ENCODE measurements around the gene PNPLA2. TPM values are rescaled to one million over a fixed set of nuclear protein-coding genes. Genes with fewer than 3 reads are reported as not detected.

The PNPLA2 gene, protein sequence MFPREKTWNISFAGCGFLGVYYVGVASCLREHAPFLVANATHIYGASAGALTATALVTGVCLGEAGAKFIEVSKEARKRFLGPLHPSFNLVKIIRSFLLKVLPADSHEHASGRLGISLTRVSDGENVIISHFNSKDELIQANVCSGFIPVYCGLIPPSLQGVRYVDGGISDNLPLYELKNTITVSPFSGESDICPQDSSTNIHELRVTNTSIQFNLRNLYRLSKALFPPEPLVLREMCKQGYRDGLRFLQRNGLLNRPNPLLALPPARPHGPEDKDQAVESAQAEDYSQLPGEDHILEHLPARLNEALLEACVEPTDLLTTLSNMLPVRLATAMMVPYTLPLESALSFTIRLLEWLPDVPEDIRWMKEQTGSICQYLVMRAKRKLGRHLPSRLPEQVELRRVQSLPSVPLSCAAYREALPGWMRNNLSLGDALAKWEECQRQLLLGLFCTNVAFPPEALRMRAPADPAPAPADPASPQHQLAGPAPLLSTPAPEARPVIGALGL
- 21.5 and 22.4 TPM in 2 replicates for total RNA-seq

DNA sequence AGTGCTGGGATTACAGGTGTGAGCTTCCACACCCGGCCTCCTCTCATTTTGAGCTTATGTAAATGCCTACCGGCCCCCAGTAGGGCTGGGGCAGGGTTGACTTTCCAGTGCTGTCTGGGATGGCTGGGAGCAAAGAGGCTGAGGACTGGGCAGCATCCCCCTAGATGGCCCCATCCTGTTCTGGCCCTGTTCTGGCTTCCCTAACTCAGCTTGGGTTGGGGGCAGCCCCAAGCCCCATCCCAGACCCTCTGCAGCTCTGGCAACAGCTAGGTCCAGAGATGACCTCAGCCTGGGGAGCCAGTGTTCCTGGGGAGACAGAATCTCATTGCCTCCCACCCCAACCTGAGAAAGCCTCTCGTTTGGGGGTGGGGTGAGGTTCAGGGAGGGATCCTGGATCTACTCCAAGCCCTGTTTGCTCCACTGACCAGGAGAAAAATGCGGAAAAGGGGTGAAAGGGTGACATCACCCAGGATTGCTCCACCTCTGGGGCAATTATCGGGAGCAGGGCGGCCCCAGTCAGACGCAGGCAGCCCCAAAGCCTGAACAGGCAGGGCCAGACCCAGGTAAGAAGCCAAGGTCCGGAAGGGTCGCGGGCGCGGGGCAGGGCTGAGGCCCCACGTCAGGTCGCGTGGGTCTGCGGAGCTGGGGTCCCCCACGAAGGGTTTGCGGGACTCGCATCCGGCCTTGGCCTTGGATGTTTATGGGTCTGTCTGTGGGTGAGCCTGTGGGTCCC is at the start of gene PNPLA2:
Gene PNPLA2 (plus strand): TSS at position 519 of the 733 bp plus-strand sequence. CDS start 805 bp downstream, outside the sequence.
- no peak for DNase-seq (ENCODE audit: low read depth, low spot score)

DNA sequence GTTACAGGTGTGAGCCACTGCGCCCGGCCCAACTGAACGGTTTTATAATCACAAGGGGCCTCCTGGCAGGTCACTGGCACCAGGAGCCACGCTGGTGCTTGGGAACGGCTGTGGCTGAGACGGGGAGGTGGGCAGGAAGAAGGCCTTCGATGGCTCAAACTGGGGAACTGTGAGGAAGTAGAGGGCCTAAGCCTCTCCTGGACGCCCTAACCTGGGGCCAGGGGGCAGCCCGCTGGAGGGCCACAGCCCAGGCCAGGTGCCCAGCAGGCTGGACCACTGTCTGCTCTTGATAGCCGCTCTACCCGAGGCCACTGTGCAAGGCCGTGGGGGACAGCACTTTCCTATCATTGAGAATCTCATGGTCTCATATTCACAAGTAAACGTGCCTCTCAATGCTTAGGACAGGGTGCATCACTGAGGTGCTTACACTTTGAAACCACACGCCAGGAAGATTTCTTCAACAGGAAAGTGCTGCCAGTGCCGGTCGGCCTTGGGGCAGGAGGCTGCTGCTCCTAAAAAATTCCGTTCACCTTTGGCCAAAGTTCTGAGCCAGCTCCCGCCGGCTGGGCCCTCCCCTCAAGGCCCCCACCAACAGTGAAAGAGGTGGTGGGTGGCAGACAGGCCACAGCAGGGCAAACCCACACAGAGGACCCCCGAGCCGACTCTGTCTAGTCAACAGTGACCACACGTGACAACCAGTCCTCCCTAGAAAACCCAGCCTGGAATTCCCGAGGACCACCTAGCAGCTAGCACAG is 48.6 kb upstream of the PNPLA2 start:
- no peak for DNase-seq (ENCODE audit: low read depth, low spot score)

DNA sequence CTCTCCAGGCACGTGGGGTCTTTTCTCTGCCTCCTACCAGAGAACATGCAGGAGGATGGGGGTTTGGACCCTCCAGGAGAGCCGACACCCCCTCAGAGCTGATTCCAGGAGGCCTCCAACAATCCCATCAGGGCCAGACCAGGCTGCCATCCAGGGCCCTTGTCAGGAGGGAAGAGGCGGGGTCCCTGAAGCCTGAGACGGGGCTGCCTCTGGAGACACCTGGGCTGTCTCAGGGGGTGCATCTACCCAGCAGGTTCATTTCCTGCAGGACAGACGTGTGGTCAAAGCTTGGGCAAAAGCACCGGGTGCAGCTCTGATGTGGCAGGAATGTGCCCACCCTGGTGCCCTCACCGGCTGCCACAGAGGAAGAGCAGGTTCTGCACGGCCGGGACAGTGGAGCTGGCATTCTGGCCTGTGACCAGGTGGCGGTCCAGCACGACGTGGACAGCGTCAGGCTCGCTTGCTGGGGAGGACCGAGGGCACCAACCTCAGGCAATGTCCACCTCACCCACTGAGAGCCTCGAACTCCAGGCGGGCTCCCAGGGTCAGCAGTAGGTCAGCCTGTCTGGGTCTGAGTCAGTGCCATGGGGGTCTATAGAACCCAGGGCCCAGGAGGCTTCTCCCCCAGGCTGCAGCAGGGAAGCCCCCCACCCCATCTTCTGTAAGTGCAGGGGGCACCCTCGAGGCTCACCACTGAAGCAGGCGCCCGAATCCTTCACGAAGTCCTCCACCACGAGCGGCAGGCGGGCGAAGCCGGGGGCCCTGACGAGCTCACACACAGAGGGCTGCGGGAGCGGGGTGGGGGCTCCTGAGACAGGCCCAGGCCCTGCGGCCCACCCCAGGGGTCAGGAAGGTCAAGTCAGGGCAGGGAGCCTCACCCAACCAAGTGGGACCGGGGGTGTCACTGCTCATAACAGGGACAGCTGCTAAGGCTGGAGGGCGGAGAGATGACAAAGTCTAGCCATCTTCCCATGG is 47.8 kb upstream of the PNPLA2 start:
- no peak for DNase-seq (ENCODE audit: low read depth, low spot score)

DNA sequence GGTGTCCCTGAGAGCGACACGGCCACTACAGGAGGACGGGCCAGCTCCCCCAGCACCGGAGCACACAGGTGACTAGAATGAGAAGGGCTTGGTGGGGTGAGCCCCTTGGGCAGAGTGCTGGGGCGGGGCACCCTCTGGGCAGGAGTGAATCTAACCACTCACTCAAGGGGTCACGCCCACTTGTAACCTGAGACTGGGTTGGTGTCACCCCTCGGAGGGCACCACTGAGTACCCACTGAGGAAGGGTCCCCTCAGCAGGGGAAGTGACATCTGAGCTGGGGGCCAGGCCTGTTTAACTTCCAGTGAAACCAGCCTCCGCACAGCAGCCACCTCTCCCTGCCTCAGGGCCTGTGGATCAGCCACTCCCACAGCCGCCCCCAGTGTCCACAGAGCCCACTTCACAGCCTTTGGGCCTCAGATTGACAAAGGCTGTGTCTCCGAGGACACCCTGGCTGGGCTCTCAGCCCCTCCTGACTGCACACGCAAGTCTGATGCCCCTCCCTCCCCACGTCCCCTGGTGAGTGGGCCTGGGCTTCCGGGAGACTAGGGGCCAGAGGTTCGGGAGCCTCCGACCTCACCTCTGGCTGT is 47.0 kb upstream of the PNPLA2 start:
- no peak for DNase-seq (ENCODE audit: low read depth, low spot score)

DNA sequence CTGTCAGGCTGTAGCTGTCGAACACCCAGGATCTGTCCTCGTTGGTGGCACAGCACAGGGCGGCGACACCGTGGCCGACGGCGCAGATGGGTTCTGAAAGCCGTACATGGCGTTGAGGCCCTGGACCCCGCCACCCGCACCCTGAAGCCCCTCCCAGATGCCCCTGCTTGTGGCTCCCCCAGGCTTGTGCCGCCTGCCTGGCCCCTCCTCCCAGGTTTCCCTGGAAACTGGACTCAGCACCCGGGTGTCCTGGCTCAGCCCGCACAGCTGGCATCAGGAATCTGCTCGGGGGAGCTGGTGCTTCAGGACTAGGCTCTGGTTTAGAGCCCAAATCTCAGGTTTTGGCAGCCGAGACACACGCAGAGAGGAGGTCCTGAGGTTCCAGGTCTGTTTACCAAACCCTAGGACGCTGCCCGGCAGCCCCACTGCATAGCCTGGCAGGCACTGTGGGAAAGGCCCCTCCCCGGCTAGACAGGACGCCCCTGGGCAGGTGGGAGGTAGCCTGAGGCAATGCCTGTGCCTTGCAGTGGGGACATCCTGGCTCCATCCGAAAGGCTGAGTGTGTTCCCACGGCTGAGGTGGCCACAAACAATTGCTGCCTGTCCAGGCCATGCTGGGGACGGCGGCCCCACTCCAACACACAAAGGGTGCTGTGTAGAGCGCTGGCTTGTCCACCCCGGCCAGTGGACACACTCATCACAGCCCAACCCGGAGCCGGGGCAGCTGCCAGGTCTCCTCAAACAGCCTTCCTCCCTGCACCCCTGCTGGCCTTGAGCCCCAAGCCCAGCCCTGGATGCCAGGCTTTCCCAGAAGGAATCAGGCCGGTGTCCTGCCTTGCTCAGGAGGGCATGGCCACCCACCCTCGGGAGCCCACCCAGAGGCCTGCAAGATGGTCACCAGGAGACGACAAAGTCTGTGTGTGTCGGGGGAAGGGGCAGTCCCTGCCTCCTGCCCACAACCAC is 46.0 kb upstream of the PNPLA2 start:
- no peak for DNase-seq (ENCODE audit: low read depth, low spot score)

DNA sequence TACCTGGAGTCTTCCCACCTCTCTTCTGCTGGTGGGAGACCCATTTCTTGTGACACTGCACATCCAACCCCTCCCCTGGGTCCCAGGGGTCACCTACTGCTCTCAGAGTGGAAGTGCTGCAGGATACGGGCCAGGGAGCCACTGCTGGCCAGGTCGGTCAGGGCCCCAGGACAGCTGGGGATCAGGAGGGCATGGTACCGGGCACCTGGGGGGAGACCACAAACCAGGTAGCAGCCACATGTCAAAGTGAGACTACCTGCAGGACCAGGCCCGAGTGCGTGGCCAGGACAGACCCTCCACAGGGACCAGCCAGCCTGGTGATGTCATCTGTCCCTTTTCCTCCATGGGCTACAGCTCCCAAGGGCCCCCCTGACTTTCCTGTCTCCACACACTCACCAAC is 45.3 kb upstream of the PNPLA2 start:
- no peak for DNase-seq (ENCODE audit: low read depth, low spot score)

DNA sequence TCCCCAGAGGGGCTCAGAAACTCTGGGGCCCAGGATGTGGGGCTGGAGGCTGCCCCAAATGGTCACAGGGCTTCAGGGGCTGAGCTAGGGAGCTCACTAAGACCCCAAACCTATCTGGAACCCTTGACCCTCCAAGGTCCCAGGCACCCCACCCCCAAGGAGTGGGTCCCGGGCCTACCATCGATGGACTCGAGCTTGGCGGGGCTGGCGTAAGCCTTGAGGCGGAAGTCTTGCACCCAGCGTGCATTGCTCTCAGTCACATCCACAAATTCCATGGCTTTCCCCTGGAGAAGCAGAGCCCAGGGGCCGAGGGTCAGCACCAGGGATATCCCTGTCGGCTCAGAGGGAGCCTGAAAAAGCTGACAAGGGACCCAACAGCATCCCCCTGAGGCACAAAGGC is 44.9 kb upstream of the PNPLA2 start:
- no peak for DNase-seq (ENCODE audit: low read depth, low spot score)

DNA sequence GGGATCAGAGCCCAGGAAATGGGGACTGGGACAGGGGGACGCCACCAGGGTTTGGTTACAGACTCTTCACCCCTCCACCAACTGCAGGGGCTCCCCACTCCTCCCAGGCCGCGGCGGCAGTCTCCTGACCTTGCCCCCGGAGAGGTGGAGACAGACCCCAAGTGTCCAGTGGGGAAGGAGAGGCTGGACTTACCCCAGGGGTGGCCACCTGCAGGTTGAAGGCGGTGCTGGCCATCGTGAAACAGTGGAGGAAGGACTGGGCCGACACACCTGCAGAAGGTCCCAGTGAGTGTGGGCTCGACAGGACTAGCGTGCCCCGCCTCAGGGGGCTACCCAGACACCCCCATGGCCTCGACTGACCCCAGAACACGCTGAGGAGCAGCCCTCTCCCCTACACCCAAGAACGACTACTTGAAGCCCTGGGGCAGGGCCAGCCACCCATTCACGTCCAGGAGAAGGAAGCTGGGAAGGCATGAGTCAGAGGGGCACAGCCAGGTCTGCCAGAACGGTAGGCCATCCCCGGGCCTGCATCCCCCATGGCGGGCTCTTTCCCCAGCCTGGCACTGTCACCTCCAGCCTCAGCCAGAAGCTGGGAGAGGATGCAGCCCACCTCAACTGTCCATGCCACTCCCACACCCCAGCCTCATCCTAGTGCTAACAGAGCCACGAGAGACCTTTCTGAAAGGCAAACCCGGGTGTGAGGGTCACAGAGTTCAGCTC is 43.7 kb upstream of the PNPLA2 start:
- no peak for DNase-seq (ENCODE audit: low read depth, low spot score)

DNA sequence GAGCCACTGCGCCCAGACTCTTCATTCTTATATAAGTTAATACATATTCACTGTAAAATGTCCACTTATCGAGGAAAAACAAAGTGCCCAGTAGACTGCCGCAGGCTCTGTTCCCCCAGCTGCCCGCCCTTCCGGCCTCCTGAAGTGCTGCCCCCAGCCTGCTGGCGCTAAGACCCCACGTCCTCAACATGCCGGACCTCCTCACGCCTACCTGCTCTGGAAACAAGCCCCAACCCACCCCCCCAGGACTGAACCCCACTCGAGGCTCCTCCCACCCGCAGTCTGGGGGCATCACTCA is 42.5 kb upstream of the PNPLA2 start:
- no peak for DNase-seq (ENCODE audit: low read depth, low spot score)

DNA sequence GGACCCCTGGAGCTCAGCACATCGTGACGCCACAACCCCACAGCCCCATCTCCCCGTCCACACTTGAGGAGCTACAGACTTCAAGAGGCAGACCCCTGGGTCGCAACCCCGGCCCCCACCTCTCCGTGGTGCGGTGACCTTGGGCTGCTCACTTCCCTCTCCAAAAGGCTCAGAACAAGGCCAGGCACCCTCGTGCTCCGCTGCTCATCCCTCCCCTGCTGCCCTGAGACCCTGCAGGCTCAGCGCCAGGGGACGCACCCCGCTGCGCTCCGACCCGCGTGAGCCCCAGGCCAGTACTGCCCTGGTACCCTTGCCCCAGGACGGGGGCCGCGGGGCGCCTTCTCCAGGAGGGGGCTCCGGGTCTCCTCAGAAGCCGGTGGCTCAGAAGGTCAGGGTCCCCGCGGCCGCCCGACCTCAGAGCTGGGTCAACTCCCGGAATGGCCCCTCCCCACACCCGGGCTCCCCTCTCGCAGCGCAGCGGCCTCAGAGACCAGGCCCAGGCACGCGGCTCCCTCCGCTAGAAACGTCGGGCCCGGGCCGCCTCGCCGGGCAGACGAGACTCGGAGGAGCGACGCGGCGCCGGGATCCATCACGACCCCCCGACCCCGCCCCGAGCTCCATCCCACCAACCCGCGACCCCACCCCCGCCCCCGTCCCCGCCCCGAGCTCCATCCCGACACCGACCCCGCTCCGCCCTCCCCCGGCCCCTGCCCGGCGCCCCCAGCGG is 42.0 kb upstream of the PNPLA2 start:
- DNase-seq (ENCODE audit: low read depth, low spot score): no peak

DNA sequence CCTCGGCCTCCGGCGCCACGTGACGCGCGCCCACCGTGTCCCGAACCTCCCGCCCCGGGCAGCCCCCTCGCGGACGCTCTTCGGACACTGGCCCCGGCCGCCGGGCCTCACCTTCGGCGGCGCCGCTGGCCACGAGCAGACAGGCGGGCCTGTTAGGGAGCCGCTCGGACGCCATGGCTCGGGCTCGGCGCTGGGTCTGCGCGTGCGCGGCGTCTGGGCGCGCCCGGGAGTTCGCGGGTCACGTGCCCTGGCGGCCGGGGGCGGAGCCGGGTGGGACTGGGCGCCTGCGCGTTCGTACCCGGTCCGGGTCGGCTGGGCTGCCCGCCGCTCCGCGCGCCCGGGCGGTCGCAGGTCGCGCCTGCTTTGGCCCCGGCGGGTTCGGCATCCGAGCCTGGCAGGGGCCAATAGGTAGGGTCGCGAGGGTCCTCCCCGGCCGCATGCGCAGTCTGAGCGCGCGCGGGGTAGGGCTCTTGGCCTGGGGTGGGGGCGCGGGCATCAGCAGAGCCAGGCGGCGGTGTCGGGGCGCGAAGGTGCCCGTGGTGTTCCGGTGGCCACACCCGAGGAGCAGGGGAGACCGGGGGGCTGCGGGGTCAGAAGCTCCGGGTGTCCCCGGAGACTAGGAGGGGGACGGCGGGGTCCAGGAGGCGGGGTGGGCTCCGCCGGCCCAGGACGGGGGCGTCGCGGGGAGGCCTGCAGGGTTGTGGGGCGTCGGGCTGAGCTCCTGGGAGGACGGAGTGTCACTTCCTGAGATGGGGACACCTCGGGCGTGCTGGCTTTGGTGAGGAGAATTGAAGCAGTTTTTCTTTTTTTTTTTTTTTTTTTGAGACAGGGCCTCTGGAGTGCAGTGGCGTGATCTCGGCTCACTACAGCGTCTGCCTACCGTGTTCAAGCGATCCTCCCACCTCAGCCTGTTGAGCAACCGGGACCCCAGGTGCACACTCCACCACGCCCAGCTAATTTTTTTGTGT is 41.1 kb upstream of the PNPLA2 start, which contains the start of gene GATD1:
Gene GATD1 (minus strand): TSS at position 200 of the 968 bp plus-strand sequence. CDS start 25 bp downstream, at position 175.
- DNase-seq (ENCODE audit: low read depth, low spot score): no peak

DNA sequence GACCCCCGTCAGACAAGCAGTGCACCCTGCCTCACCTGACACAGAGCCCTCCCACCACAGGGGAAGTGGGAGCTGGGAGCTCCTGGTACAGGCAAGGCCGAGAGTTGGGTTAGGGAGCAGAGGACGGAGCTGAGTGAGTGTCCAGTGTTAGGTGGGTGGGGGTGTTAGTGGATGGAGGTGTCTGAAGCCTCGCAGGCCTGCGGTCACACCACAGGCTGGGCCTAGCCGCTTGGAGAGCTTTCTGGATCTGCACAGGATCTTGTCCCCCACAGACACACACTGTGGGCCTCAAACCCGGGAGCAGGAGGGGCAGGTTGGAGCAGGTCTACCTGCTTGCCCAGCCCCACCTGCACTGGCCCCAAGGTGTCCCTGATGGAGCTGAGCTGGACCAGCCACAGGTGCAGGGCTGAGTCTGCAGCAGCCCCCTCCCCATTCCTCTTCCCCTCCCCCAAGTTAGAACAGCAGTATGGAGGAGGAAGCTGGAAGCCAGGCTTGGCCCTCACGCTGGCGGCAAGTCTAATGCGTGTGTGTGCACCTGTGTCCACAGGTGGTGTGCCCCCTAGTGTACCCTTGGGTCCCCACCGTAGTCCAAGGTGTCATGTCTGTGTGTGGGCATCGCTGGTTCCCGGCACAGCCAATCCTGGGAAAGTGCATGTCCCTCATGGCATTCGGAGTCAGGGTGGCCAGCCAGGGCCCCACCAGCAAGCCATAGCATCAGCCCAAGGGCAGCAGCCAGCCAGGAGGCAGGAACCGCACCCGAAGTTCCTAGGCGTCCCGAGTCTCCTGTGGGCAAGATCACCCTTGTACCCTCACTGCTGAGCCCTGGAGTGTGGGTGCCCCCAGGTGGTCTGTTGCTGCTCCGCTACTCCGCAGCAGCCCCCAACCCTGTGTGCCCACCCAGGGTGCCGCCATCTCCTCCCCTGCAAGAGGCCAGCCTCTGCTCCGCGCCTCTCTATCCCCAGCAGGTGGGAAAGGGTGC is 39.4 kb upstream of the PNPLA2 start:
- DNase-seq (ENCODE audit: low read depth, low spot score): no peak

DNA sequence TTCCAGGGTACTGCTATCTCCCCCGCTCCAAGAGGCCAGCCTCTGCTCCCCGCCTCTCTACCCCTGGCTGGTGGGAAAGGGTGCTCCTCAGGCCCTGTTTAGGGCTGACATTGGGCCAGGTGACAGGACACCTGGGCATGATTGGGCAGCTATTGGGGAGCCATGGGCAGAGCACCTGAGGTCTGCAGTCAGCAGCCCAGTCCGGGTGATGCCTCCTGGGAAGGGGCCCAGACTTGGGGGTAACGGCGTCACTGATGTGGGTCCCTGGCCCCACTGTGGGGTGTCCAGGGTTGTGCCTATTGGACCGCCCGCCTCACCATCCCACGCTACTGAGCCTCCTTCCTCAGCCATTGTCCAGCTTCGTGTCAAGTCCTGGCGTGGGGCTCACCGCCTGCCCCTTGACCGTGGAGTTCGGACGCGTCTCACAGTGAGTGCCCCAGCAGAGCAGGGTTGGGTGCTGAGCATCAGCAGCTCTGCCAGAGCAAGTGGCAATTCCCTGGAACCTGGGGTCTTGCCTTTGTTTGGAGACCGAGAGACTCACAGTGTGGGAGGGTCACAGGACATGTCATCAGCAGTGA is 38.7 kb upstream of the PNPLA2 start:
- no peak for DNase-seq (ENCODE audit: low read depth, low spot score)

DNA sequence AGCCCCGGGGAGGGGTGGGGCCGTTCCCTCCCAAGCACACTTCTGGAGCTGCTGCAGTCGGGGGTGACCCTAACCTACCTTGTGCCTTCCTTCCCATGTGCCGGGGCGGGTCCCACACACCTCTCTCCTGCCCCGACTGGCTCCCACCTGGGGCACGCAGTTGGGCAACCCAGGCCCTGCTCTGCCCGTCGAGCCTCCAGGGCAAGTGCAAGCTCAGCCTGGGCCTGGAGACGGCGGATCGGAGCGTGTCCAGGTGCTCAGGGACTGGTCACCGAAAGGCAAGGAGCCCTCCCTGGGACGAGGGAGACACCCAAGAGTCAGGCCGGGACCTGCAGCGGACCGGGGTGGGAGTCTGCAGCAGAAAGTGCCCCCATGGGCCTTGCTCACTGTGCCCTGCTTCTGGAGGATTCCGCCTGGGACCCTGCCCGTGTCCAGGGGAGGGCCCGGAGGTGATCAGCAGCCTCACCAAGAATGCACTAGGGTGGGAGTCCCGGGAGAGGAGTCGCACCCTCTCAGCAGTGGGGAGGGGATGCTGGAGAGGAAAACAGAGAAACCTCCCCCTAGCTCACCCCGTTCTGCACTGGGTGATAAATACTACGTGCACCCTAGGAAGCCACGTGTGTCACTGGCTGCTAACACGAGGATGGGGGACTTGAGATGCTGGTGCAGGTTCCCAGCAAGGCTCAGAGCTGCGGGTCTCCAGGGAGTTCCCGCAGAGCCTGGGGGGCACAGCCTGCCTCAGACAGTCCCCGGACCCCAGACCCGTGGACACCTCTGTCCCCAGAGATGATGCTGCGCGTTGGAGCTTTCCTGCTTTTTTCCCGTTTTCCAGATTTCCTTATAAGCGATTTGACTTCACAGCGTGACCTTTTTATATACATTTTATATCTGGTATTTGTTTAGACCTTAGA is 36.2 kb upstream of the PNPLA2 start:
- DNase-seq (ENCODE audit: low read depth, low spot score): no peak

All from pulmonary artery endothelial cell (primary cell).